Measurements from ENCODE around the gene RASSF9. TPM values are rescaled to one million over a fixed set of nuclear protein-coding genes. Genes with fewer than 3 reads are reported as not detected.

The RASSF9 gene
- total and polyA plus RNA-seq, 2 experiments from 2014 or later, result 0.31 to 0.35 TPM

DNA sequence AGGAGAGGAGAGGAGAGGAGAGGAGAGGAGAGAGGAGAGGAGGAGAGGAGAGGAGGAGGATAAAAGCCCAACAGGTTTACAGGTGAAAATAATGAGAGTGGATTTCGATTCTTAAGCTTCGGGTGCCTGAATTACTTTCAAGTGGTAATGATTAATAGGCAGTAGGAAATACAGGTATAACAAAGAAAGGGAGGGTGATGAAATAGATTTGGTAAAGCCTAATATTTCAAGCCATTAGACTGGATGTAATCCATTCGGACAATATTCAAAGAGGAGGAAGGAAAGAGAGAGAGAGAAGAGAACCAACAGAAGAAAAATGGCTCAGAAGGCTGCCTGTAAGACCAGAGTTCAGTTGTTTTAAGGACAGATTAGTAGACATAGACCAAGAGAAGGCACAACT, 76.6 kb downstream of the RASSF9 start:
- Histone ChIP-seq H3K4me3 (no peak overlapping the region), H3K27me3 (ENCODE audit: insufficient read depth) (no peaks in the 10 kb centered on the region), H3F3A (replicated peaks; ENCODE audit: low read depth) (no peaks in the 10 kb centered on the region), H3K79me2 (replicated peaks; ENCODE audit: insufficient read depth) (no peaks in the 10 kb centered on the region), H3K36me3 (ENCODE audit: insufficient read depth) (peaks cover 5% of the 10 kb centered on the region), H4K20me1 (replicated peaks; ENCODE audit: insufficient read depth) (no peaks in the 10 kb centered on the region), H3K4me2 (no peak overlapping the region), H2AFZ (no peak overlapping the region), H3K9me2 (ENCODE audit: insufficient read depth) (no peaks in the 10 kb centered on the region), H3K27ac (ENCODE audit: low read depth) (no peak overlapping the region), H3K4me1 (ENCODE audit: insufficient read depth) (no peaks in the 10 kb centered on the region)
- H3K27me3 Mint-ChIP-seq (ENCODE audit: insufficient read depth, low read depth, poor library complexity), result no peaks in the 10 kb centered on the region
- no peak for ATAC-seq
- peaks cover 20% of the 10 kb centered on the region for H3K36me3 Mint-ChIP-seq (ENCODE audit: low read depth)
- TF ChIP-seq CREB1 (CRISPR knock-in tag; IDR thresholded peaks at IDR 0.05; ENCODE audit: low read depth) (no peak), ZNF462 (CRISPR knock-in tag; IDR thresholded peaks at IDR 0.05) (no peak), EZH2phosphoT487 (IDR thresholded peaks at IDR 0.05; ENCODE audit: unreplicated experiment) (no peak), ETS1 (IDR thresholded peaks at IDR 0.05) (no peak), POLR2AphosphoS5 (IDR thresholded peaks at IDR 0.05; ENCODE audit: low read depth) (no peak), JUNB (IDR thresholded peaks at IDR 0.05; ENCODE audit: unreplicated experiment) (no peak), ZNF114 (CRISPR knock-in tag; IDR thresholded peaks at IDR 0.05) (no peak), EZH2 (IDR thresholded peaks at IDR 0.05; ENCODE audit: low read depth, unreplicated experiment) (no peak), STAT1 (IDR thresholded peaks at IDR 0.05; ENCODE audit: unreplicated experiment) (no peak), ZNF331 (CRISPR knock-in tag; IDR thresholded peaks at IDR 0.05; ENCODE audit: low read depth) (no peak), REST (IDR thresholded peaks at IDR 0.05; ENCODE audit: unreplicated experiment) (no peak), NANOG (IDR thresholded peaks at IDR 0.05; ENCODE audit: borderline replicate concordance) (no peak)
- TF ChIP-seq, protein P1, sequence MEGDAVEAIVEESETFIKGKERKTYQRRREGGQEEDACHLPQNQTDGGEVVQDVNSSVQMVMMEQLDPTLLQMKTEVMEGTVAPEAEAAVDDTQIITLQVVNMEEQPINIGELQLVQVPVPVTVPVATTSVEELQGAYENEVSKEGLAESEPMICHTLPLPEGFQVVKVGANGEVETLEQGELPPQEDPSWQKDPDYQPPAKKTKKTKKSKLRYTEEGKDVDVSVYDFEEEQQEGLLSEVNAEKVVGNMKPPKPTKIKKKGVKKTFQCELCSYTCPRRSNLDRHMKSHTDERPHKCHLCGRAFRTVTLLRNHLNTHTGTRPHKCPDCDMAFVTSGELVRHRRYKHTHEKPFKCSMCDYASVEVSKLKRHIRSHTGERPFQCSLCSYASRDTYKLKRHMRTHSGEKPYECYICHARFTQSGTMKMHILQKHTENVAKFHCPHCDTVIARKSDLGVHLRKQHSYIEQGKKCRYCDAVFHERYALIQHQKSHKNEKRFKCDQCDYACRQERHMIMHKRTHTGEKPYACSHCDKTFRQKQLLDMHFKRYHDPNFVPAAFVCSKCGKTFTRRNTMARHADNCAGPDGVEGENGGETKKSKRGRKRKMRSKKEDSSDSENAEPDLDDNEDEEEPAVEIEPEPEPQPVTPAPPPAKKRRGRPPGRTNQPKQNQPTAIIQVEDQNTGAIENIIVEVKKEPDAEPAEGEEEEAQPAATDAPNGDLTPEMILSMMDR (conservative IDR thresholded peaks at IDR 0.05; ENCODE audit: low read depth in 2 of 2), result no peak
- peaks cover 22% of the 10 kb centered on the region for H3K9me3 Mint-ChIP-seq
- no peak for DNase-seq (ENCODE audit: low spot score)
- no peak overlapping the region for H3K4me3 Mint-ChIP-seq
- H3K4me1 Mint-ChIP-seq, result no peaks in the 10 kb centered on the region; the same call in 2 of the 3 replicates
- no peak overlapping the region for H3K27ac Mint-ChIP-seq

Measured in GM23338 (cell line).